ENCODE data around the gene ZMPSTE24. TPM values are rescaled to one million over a fixed set of nuclear protein-coding genes. Genes with fewer than 3 reads are reported as not detected.

ZMPSTE24 gene
- total RNA-seq, 1 donor from 2014 or later, result 49.6 TPM

GRCh38 chr1:40299366-40300248 is 41.6 kb downstream of the ZMPSTE24 start:
- DNase-seq (ENCODE audit: low spot score), result no peak
- Mint-ChIP-seq H3K9me3 (ENCODE audit: low read depth) (no peaks in the 10 kb centered on the region), H3K36me3 (ENCODE audit: low read depth) (peaks cover 3% of the 10 kb centered on the region), H3K4me3 (ENCODE audit: unreplicated experiment) (no peak overlapping the region), H3K4me1 (ENCODE audit: low read depth) (no peaks in the 10 kb centered on the region), H3K27me3 (ENCODE audit: low read depth) (no peaks in the 10 kb centered on the region), H3K27ac (ENCODE audit: unreplicated experiment) (no peak overlapping the region)
- TF ChIP-seq CTCF (IDR thresholded peaks at IDR 0.05), result no peak

- no peak overlapping the region for H3K4me3 Mint-ChIP-seq (ENCODE audit: unreplicated experiment)
Measured at GRCh38 chr1:40300249-40300567, 42.2 kb downstream of the ZMPSTE24 start.

GRCh38 chr1:40300651-40301050 is 42.6 kb downstream of the ZMPSTE24 start:
- Mint-ChIP-seq H3K27me3 (ENCODE audit: low read depth) (no peaks in the 10 kb centered on the region), H3K27ac (ENCODE audit: unreplicated experiment) (no peak overlapping the region), H3K36me3 (ENCODE audit: low read depth) (no peaks in the 10 kb centered on the region), H3K9me3 (ENCODE audit: low read depth) (no peaks in the 10 kb centered on the region), H3K4me1 (ENCODE audit: low read depth) (no peaks in the 10 kb centered on the region), H3K4me3 (ENCODE audit: unreplicated experiment) (no peak overlapping the region)
- DNase-seq (ENCODE audit: low spot score), result no peak
- TF ChIP-seq CTCF (IDR thresholded peaks at IDR 0.05), result no peak

More at GRCh38 chr1:40300249-40300567, 42.2 kb downstream of the ZMPSTE24 start:
- H3K9me3 Mint-ChIP-seq (ENCODE audit: low read depth), result no peaks in the 10 kb centered on the region
- DNase-seq (ENCODE audit: low spot score), result no peak
- no peak overlapping the region for H3K27ac Mint-ChIP-seq (ENCODE audit: unreplicated experiment)
- no peak for TF ChIP-seq CTCF (IDR thresholded peaks at IDR 0.05)
- no peaks in the 10 kb centered on the region for H3K4me1 Mint-ChIP-seq (ENCODE audit: low read depth)
- H3K36me3 Mint-ChIP-seq (ENCODE audit: low read depth), result no peaks in the 10 kb centered on the region
- no peaks in the 10 kb centered on the region for H3K27me3 Mint-ChIP-seq (ENCODE audit: low read depth)

- Mint-ChIP-seq H3K36me3 (ENCODE audit: low read depth) (no peaks in the 10 kb centered on the region), H3K4me1 (ENCODE audit: low read depth) (no peaks in the 10 kb centered on the region), H3K27me3 (ENCODE audit: low read depth) (no peaks in the 10 kb centered on the region), H3K9me3 (ENCODE audit: low read depth) (no peaks in the 10 kb centered on the region), H3K27ac (ENCODE audit: unreplicated experiment) (no peak overlapping the region), H3K4me3 (ENCODE audit: unreplicated experiment) (no peak overlapping the region)
- DNase-seq (ENCODE audit: low spot score), result no peak
- no peak for TF ChIP-seq CTCF (IDR thresholded peaks at IDR 0.05)
Measured at GRCh38 chr1:40301066-40301465, 43.0 kb downstream of the ZMPSTE24 start.

- DNase-seq (ENCODE audit: low spot score), result no peak
- Mint-ChIP-seq H3K4me3 (ENCODE audit: unreplicated experiment) (no peak overlapping the region), H3K36me3 (ENCODE audit: low read depth) (no peaks in the 10 kb centered on the region)
Measured at GRCh38 chr1:40301541-40302299, 43.7 kb downstream of the ZMPSTE24 start.

More at GRCh38 chr1:40301541-40302299, 43.7 kb downstream of the ZMPSTE24 start:
- TF ChIP-seq CTCF (IDR thresholded peaks at IDR 0.05), result no peak
- no peak overlapping the region for H3K27ac Mint-ChIP-seq (ENCODE audit: unreplicated experiment)
- H3K27me3 Mint-ChIP-seq (ENCODE audit: low read depth), result no peaks in the 10 kb centered on the region
- H3K9me3 Mint-ChIP-seq (ENCODE audit: low read depth), result no peaks in the 10 kb centered on the region
- H3K4me1 Mint-ChIP-seq (ENCODE audit: low read depth), result no peaks in the 10 kb centered on the region
